ENCODE data around the gene GDNF.
A peak's percentile ranks its signal among the peaks of the same experiment; 100 is the strongest.
"Not testable (repeated sequence)": the region's sequence is repeated elsewhere in the genome, so short reads cannot be mapped to it uniquely, and the experiment has no call there.

GDNF gene

GRCh38 chr5:37787742-37788141 lies 52.1 kb downstream of the GDNF start:
- no peak overlapping the region for H3K4me3 ChIP-seq (replicated peaks; ENCODE audit: low read depth, low read length)
- no peak for TF ChIP-seq CTCF (IDR thresholded peaks at IDR 0.05; ENCODE audit: low read length, missing control alignments)
- DNase-seq (ENCODE audit: low read depth) = no peak

GRCh38 chr5:37786862-37787519 lies 52.9 kb downstream of the GDNF start:
- DNase-seq (ENCODE audit: low read depth) = peak; percentile 70
- no peak for TF ChIP-seq CTCF (IDR thresholded peaks at IDR 0.05; ENCODE audit: low read length, missing control alignments)
- no peak overlapping the region for H3K4me3 ChIP-seq (replicated peaks; ENCODE audit: low read depth, low read length)

GRCh38 chr5:37786416-37786815 lies 53.4 kb downstream of the GDNF start:
- no peak for DNase-seq (ENCODE audit: low read depth)
- no peak for TF ChIP-seq CTCF (IDR thresholded peaks at IDR 0.05; ENCODE audit: low read length, missing control alignments)
- H3K4me3 ChIP-seq (replicated peaks; ENCODE audit: low read depth, low read length) = no peak overlapping the region

DNA sequence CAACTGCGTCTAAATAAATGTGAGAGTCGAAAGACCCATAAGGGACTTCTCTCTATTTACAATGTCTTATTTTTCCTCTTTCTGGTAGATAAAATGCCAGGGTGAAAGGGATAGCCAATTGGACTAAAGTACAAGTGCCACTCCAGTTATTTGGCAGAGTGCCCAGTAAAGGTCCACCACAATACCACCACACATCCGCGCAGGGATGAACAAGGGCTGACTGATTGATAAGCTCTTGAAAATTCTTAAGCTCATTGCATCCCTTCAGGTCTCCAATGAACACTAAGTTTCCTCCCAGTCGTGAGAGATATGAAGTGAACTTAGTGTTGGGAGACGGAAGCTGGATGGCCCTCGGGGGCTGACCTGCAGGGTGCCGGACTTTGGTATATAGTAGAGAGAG lies 58.4 kb downstream of the GDNF start:
- DNase-seq (ENCODE audit: low read depth); H3K4me3 ChIP-seq (replicated peaks; ENCODE audit: low read depth, low read length): not testable (repeated sequence)

DNA sequence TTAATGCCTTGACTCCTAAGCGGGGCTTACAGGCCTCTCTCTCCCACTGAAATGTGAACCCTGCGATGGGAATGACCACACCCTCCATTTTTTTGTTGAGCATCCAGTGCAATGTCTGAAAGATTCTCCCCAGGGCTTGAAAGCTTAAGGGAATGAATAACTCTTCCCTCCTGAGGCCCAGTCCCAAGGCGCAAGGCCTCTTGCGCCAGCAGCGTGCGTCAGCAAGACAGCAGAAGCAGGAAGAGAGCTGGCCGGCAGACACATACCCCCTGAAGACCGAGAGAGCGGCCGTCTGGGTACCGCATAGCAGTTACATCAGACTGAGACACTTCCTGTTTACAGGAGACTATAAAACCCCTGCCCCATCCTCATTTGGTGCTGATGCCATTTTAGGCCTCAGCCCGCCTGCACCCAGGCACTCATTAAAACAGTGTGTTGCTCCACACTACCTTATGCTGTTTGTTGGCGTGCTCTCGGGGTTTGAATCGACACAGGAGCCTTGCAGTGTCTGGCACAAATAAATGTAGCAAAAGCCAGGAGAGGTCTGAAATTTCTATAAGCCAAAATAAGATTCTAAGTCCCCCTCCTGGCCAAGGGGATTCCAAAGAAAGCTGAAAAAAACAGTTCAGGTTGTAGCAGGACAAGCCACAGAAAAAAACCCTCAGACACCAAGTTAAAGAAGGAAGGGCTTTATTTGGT lies 62.3 kb downstream of the GDNF start:
- no peak for TF ChIP-seq CTCF (IDR thresholded peaks at IDR 0.05; ENCODE audit: low read length, missing control alignments)
- peak; percentile 46 for DNase-seq (ENCODE audit: low read depth)
- no peak overlapping the region for H3K4me3 ChIP-seq (replicated peaks; ENCODE audit: low read depth, low read length)

DNA sequence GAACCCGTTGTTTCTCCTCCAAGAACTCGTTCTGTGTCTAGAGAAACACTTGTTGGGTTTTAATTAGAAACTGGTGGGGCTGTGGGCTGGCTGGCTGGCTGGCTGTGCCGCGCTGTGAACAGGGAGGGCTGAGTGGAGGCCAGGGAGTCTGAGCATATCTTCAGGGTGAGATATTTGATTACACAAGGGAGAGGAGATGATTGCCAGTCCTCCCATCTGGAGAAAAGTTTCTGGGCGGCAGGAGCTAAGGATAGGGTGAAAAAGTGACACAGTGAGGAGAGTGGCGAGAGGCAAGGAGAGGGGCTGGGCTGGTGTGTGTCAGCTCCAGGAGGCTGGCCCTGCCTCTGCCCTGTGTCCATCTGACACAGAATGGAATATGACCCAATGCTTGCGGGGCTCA lies 63.0 kb downstream of the GDNF start:
- DNase-seq (ENCODE audit: low read depth) = peak; percentile 36
- no peak for TF ChIP-seq CTCF (IDR thresholded peaks at IDR 0.05; ENCODE audit: low read length, missing control alignments)
- no peak overlapping the region for H3K4me3 ChIP-seq (replicated peaks; ENCODE audit: low read depth, low read length)

GRCh38 chr5:37774912-37775483 lies 64.8 kb downstream of the GDNF start:
- no peak for DNase-seq (ENCODE audit: low read depth)

More at GRCh38 chr5:37774912-37775483, 64.8 kb downstream of the GDNF start:
- TF ChIP-seq CTCF (IDR thresholded peaks at IDR 0.05; ENCODE audit: low read length, missing control alignments) = peak; percentile 56
- H3K4me3 ChIP-seq (replicated peaks; ENCODE audit: low read depth, low read length) = no peak overlapping the region

All from fibroblast of pulmonary artery (primary cell).